ENCODE results near the gene GPC6.

The GPC6 gene

GRCh38 chr13:94332359-94333096, 1105.9 kb downstream of the GPC6 start:
- no peak for TF ChIP-seq GABPA (IDR thresholded peaks at IDR 0.05; ENCODE audit: low read depth)
- TF ChIP-seq, protein P1, sequence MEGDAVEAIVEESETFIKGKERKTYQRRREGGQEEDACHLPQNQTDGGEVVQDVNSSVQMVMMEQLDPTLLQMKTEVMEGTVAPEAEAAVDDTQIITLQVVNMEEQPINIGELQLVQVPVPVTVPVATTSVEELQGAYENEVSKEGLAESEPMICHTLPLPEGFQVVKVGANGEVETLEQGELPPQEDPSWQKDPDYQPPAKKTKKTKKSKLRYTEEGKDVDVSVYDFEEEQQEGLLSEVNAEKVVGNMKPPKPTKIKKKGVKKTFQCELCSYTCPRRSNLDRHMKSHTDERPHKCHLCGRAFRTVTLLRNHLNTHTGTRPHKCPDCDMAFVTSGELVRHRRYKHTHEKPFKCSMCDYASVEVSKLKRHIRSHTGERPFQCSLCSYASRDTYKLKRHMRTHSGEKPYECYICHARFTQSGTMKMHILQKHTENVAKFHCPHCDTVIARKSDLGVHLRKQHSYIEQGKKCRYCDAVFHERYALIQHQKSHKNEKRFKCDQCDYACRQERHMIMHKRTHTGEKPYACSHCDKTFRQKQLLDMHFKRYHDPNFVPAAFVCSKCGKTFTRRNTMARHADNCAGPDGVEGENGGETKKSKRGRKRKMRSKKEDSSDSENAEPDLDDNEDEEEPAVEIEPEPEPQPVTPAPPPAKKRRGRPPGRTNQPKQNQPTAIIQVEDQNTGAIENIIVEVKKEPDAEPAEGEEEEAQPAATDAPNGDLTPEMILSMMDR (IDR thresholded peaks at IDR 0.05; ENCODE audit: insufficient read depth, low read length), result no peak
- TF ChIP-seq, protein P2, sequence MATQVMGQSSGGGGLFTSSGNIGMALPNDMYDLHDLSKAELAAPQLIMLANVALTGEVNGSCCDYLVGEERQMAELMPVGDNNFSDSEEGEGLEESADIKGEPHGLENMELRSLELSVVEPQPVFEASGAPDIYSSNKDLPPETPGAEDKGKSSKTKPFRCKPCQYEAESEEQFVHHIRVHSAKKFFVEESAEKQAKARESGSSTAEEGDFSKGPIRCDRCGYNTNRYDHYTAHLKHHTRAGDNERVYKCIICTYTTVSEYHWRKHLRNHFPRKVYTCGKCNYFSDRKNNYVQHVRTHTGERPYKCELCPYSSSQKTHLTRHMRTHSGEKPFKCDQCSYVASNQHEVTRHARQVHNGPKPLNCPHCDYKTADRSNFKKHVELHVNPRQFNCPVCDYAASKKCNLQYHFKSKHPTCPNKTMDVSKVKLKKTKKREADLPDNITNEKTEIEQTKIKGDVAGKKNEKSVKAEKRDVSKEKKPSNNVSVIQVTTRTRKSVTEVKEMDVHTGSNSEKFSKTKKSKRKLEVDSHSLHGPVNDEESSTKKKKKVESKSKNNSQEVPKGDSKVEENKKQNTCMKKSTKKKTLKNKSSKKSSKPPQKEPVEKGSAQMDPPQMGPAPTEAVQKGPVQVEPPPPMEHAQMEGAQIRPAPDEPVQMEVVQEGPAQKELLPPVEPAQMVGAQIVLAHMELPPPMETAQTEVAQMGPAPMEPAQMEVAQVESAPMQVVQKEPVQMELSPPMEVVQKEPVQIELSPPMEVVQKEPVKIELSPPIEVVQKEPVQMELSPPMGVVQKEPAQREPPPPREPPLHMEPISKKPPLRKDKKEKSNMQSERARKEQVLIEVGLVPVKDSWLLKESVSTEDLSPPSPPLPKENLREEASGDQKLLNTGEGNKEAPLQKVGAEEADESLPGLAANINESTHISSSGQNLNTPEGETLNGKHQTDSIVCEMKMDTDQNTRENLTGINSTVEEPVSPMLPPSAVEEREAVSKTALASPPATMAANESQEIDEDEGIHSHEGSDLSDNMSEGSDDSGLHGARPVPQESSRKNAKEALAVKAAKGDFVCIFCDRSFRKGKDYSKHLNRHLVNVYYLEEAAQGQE (IDR thresholded peaks at IDR 0.05; ENCODE audit: insufficient replicate concordance, low read depth), result no peak
- TF ChIP-seq SPI1 (IDR thresholded peaks at IDR 0.05; ENCODE audit: borderline replicate concordance, low read depth), result no peak
- Histone ChIP-seq H3K4me3 (replicated peaks; ENCODE audit: insufficient read depth, low read length) (no peak overlapping the region), H3K27ac (replicated peaks) (no peak overlapping the region), H3K27me3 (ENCODE audit: insufficient read depth, poor library complexity, severe bottlenecking) (peaks cover 3% of the 10 kb centered on the region)
- no peak for DNase-seq (ENCODE audit: low read depth in 1 of 2, low spot score in 1 of 2)

DNA sequence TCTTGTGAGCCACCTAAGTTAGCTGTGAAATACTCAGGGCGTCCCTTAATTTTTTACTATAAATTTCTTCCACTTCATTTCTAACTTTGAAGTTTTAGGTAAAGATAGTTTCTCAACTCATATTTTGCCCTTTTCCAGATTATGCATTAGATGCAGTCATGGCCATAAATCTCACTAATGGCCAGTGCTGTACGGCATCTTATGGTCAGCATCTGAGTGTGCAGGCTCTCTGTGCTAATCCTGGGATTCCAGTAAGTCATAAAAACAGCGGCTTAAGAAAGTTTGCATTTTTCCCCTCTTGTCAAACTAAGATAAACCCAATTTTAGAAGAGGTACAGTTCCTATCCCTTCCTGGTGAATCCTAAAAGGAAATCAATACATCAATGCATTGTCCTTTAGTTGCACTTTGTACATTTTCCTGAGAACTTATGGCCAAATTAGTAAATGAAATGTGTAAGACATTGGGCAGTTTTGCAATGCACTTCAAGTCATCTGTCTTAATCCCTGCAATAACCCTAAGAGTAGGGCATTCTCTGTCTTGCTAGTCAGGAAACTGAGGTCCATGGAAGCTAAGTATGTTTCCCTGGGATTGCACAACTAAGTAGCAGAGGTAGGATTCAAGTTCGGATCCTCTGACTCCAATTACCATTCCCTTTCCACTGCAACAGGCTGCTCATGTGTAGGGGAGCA, 1106.7 kb downstream of the GPC6 start:
- TF ChIP-seq, protein P1 (IDR thresholded peaks at IDR 0.05; ENCODE audit: insufficient read depth, low read length), result no peak
- TF ChIP-seq GABPA (IDR thresholded peaks at IDR 0.05; ENCODE audit: low read depth) (no peak), POLR2AphosphoS5 (IDR thresholded peaks at IDR 0.05; ENCODE audit: low read depth) (no peak), SPI1 (IDR thresholded peaks at IDR 0.05; ENCODE audit: borderline replicate concordance, low read depth) (no peak)
- TF ChIP-seq, protein P2 (IDR thresholded peaks at IDR 0.05; ENCODE audit: insufficient replicate concordance, low read depth), result no peak
- Histone ChIP-seq H3K27me3 (ENCODE audit: insufficient read depth, poor library complexity, severe bottlenecking) (peaks cover 3% of the 10 kb centered on the region), H3K4me3 (replicated peaks; ENCODE audit: insufficient read depth, low read length) (no peak overlapping the region), H3K27ac (replicated peaks) (no peak overlapping the region)
- DNase-seq (ENCODE audit: low read depth in 1 of 2, low spot score in 1 of 2), result no peak

DNA sequence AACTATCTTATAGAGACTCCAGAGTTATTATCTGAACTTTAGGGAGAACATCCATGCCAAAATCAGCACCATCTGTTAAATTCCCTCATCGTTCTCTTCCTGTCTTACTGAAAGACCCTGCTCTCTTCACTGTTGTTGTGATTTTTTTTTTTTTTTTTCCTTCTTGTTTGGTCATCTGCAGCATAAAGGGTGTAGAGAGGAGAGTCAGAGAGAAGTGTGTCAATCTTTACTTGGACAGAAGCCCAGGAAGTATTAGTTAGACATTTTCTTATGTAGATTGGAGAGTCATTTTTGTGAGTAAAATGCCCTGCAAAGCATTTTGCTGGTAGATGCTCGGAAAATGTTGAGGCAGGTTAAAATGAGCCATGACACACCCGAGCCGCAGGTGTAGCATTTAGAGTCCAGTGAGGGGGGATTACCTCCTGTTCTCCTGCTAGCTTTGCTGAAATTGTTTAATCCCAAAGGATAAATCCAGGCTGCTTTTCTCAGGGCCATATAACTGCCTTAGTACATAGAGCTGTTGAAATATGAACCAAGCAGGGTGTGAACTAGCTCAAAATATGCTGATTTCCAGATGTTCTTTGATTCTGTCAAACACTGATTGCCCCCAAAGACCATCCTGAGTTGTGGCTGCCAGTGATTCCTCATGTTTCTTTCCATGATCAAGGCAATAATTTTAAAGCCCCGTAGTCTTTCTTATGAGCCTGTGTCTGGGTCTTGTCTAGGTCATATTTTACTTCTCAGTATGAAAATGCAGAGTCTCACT, 1109.3 kb downstream of the GPC6 start:
- Histone ChIP-seq H3K4me3 (replicated peaks; ENCODE audit: insufficient read depth, low read length) (no peak overlapping the region), H3K27ac (replicated peaks) (no peak overlapping the region), H3K27me3 (ENCODE audit: insufficient read depth, poor library complexity, severe bottlenecking) (no peaks in the 10 kb centered on the region)
- TF ChIP-seq SPI1 (IDR thresholded peaks at IDR 0.05; ENCODE audit: borderline replicate concordance, low read depth) (no peak), POLR2AphosphoS5 (IDR thresholded peaks at IDR 0.05; ENCODE audit: low read depth) (no peak), GABPA (IDR thresholded peaks at IDR 0.05; ENCODE audit: low read depth) (no peak)
- TF ChIP-seq, protein P1 (IDR thresholded peaks at IDR 0.05; ENCODE audit: insufficient read depth, low read length), result no peak
- TF ChIP-seq, protein P2 (IDR thresholded peaks at IDR 0.05; ENCODE audit: insufficient replicate concordance, low read depth), result no peak
- DNase-seq (ENCODE audit: low read depth in 1 of 2, low spot score in 1 of 2), result no peak

Data from HL-60 (cell line).